Thyroid gland (tissue), 4 donors: ENCODE data around the gene FAM47E. TPM values are rescaled to one million over a fixed set of nuclear protein-coding genes. Genes with fewer than 3 reads are reported as not detected.

Experiments used
- DNase-seq, 2 donors: peaks; one replicate each; pipeline ENCODE4 v3.0.0-alpha.2; 2019
- H3K27ac ChIP-seq, 3 donors: fragments of 200-600 bp; sonication (generic); 1 replicate in 2 of 3; 2 replicates in 1 of 3; pipeline ENCODE4 v1.5.1; 2016 to 2019; ENCODE audit warnings: mild to moderate bottlenecking in 1 of 3, moderate library complexity in 1 of 3
- H3K27me3 ChIP-seq: fragments of 200-600 bp; sonication (generic); one replicate; pipeline ENCODE4 v1.5.1; 2019
- H3K36me3 ChIP-seq, 2 donors: fragments of 200-600 bp; sonication (generic); one replicate each; pipeline ENCODE4 v1.5.1; 2016 to 2019
- H3K4me1 ChIP-seq, 2 donors: fragments of 200-600 bp; sonication (generic); one replicate each; pipeline ENCODE4 v1.5.1; 2017 to 2019
- H3K4me3 ChIP-seq, 3 donors: fragments of 200-600 bp; sonication (generic); replicated peaks in 1 of 3; 1 replicate in 2 of 3; 2 replicates in 1 of 3; pipeline ENCODE4 v1.5.1; 2016; ENCODE audit warnings: mild to moderate bottlenecking in 1 of 3
- H3K9me3 ChIP-seq: fragments of 200-600 bp; sonication (generic); one replicate; pipeline ENCODE4 v1.5.1; 2017
- POLR2A ChIP-seq, 2 donors: fragments of 450-650 bp; IDR thresholded peaks; one replicate each; pipeline ENCODE4 v1.6.1; 2017; ENCODE audit warnings: antibody characterized with exemption in 2 of 2, mild to moderate bottlenecking in 2 of 2, moderate library complexity in 1 of 2
- WGBS, 2 donors: methylation state at CpG; one replicate each; pipeline ENCODE4 v1.1.5; 2017; 5-methylcytosine and 5-hydroxymethylcytosine counted together
- intact Hi-C: fragments of 100-400 bp; cut with DNase I; formaldehyde crosslinking; loops from one replicate; pipeline ENCODE4 v1.15.1; 2023
- total RNA-seq, 4 donors: library from RNA; depleted of rRNA; stranded (reverse); fragments of >200 nt; gene quantifications; one replicate each; pipeline ENCODE4 v1.2.3, GENCODE V29; 2016
- TF ChIP-seq, protein P1 (sequence below), 6 experiments: fragments of 200-600 bp in 3 of 6; fragments of 450-650 bp in 3 of 6; sonication (generic) in 3 of 6; IDR thresholded peaks; one replicate each; pipeline ENCODE4 v1.5.1; 2016 to 2019; ENCODE audit warnings: antibody characterized with exemption in 6 of 6, mild to moderate bottlenecking in 2 of 6, inconsistent platforms in 1 of 6, moderate library complexity in 1 of 6

The FAM47E gene
- total RNA-seq, 4 donors from 2014 or later = 9.7 to 16.9 (median 13.7) TPM

DNA sequence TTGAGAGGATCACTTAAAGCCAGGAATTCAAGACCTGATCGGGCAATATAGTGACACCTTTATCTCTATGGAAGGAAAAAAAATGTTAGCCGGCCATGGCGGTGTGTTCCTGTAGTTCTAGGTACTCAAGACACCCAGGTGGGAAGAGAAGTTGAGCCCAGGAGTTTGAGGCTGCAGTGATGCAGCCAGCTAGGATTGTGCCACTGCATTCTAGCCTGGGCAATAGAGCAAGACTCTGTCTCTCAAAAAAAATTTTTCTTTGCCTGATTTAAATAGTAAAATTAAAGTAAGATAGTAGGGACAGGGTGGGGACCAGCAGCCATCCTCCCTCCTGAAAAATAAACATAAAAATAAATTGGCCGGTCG lies 16.9 kb upstream of the FAM47E start:
- H3K9me3 ChIP-seq = no peaks in the 10 kb centered on the region
- DNase-seq = no peak
- peaks cover 29 to 45% of the 10 kb centered on the region in 2 donors for H3K4me1 ChIP-seq
- no peaks in the 10 kb centered on the region for H3K36me3 ChIP-seq
- intact Hi-C loops = no loop called here
- H3K4me3 ChIP-seq = no peak overlapping the region
- 87 to 93% methylated on average over 5 of the region's 5 CpGs for WGBS, 2 donors
- TF ChIP-seq, protein P1, sequence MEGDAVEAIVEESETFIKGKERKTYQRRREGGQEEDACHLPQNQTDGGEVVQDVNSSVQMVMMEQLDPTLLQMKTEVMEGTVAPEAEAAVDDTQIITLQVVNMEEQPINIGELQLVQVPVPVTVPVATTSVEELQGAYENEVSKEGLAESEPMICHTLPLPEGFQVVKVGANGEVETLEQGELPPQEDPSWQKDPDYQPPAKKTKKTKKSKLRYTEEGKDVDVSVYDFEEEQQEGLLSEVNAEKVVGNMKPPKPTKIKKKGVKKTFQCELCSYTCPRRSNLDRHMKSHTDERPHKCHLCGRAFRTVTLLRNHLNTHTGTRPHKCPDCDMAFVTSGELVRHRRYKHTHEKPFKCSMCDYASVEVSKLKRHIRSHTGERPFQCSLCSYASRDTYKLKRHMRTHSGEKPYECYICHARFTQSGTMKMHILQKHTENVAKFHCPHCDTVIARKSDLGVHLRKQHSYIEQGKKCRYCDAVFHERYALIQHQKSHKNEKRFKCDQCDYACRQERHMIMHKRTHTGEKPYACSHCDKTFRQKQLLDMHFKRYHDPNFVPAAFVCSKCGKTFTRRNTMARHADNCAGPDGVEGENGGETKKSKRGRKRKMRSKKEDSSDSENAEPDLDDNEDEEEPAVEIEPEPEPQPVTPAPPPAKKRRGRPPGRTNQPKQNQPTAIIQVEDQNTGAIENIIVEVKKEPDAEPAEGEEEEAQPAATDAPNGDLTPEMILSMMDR (IDR thresholded peaks at IDR 0.05) = no peak
- no peak for TF ChIP-seq POLR2A (IDR thresholded peaks at IDR 0.05)
- H3K27me3 ChIP-seq = no peaks in the 10 kb centered on the region
- peak overlapping the region; percentile 23 to 81 (median 71) for H3K27ac ChIP-seq

GRCh38 chr4:76235407-76235806 lies 16.1 kb upstream of the FAM47E start:
- WGBS, 2 donors = 91 to 96% methylated on average over 2 of the region's 2 CpGs

DNA sequence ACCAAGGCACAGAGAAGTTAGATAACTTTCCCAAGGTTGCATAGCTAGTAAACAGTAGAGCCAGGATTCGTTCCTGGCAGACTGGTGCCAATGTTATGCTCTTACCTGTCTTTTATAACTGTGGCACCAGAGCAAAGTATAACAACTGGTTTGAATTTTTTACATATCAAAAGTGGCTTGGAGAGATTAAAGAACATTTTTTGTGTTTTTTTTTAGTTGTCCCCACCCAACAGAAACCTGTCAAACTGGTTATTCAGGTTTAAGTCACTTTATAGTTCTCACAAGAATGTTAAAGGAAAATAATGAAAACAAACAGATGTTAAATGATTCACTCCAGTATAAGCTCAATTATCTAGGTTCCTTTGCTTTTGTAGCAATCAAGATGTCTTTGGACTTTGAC lies 15.6 kb upstream of the FAM47E start:
- WGBS, 2 donors = 17 to 24% methylated on average over 1 of the region's 1 CpG
- H3K4me3 ChIP-seq = no peak overlapping the region
- peak in 1 of 2 donors; percentile 23 for DNase-seq
- no peaks in the 10 kb centered on the region for H3K36me3 ChIP-seq
- intact Hi-C loops = no loop called here
- no peak for TF ChIP-seq POLR2A (IDR thresholded peaks at IDR 0.05)
- TF ChIP-seq, protein P1 (IDR thresholded peaks at IDR 0.05) = no peak
- H3K27me3 ChIP-seq = no peaks in the 10 kb centered on the region
- H3K9me3 ChIP-seq = no peaks in the 10 kb centered on the region
- H3K27ac ChIP-seq = peak overlapping the region; percentile 71 to 83 (median 81)
- peaks cover 29 to 45% of the 10 kb centered on the region in 2 donors for H3K4me1 ChIP-seq

More at GRCh38 chr4:76235407-76235806, 16.1 kb upstream of the FAM47E start:
- no peaks in the 10 kb centered on the region for H3K36me3 ChIP-seq
- peaks cover 29 to 45% of the 10 kb centered on the region in 2 donors for H3K4me1 ChIP-seq
- TF ChIP-seq, protein P1 (IDR thresholded peaks at IDR 0.05) = no peak
- TF ChIP-seq POLR2A (IDR thresholded peaks at IDR 0.05) = no peak
- peak overlapping the region; percentile 71 to 83 (median 81) for H3K27ac ChIP-seq
- DNase-seq = no peak
- intact Hi-C loops = no loop called here
- H3K9me3 ChIP-seq = no peaks in the 10 kb centered on the region
- H3K27me3 ChIP-seq = no peaks in the 10 kb centered on the region
- no peak overlapping the region for H3K4me3 ChIP-seq

- Histone ChIP-seq H3K27ac (no peak overlapping the region), H3K4me1 (peaks cover 26 to 29% of the 10 kb centered on the region in 2 donors), H3K9me3 (no peaks in the 10 kb centered on the region), H3K27me3 (no peaks in the 10 kb centered on the region), H3K36me3 (no peaks in the 10 kb centered on the region), H3K4me3 (no peak overlapping the region)
- 89 to 95% methylated on average over 4 of the region's 4 CpGs for WGBS, 2 donors
- TF ChIP-seq, protein P1 (IDR thresholded peaks at IDR 0.05) = no peak
- no peak for TF ChIP-seq POLR2A (IDR thresholded peaks at IDR 0.05)
- intact Hi-C loops = no loop called here
- no peak for DNase-seq
Measured at GRCh38 chr4:76238236-76238635, 13.3 kb upstream of the FAM47E start.

DNA sequence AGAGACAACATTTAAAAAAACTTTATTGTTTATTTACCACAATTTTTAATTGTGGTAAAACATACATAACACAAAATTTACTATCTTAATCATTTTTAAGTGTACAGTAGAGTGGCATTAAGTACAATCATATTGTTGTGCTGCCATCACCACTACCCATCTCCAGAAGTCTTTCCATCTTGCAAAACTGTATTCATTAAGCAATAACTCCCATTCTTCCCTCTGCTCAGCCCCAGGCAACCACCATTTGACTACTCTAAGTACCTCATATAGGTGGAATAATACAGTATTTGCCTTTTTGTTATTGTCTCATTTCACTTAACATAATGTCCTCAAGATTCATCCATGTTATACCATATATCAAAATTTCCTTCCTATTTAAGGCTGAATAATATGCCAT lies 12.8 kb upstream of the FAM47E start:
- Histone ChIP-seq H3K4me3 (no peak overlapping the region), H3K9me3 (no peaks in the 10 kb centered on the region), H3K4me1 (peaks cover 21 to 25% of the 10 kb centered on the region in 2 donors), H3K27ac (no peak overlapping the region), H3K27me3 (no peaks in the 10 kb centered on the region), H3K36me3 (no peaks in the 10 kb centered on the region)
- no peak for DNase-seq
- TF ChIP-seq, protein P1 (IDR thresholded peaks at IDR 0.05) = no peak
- TF ChIP-seq POLR2A (IDR thresholded peaks at IDR 0.05) = no peak
- intact Hi-C loops = no loop called here
